ENCODE results near the gene TMEM154. TPM values are rescaled to one million over a fixed set of nuclear protein-coding genes. Genes with fewer than 3 reads are reported as not detected.

The TMEM154 gene
- total RNA-seq, 1 experiment from 2014 or later = 2.6 TPM

DNA sequence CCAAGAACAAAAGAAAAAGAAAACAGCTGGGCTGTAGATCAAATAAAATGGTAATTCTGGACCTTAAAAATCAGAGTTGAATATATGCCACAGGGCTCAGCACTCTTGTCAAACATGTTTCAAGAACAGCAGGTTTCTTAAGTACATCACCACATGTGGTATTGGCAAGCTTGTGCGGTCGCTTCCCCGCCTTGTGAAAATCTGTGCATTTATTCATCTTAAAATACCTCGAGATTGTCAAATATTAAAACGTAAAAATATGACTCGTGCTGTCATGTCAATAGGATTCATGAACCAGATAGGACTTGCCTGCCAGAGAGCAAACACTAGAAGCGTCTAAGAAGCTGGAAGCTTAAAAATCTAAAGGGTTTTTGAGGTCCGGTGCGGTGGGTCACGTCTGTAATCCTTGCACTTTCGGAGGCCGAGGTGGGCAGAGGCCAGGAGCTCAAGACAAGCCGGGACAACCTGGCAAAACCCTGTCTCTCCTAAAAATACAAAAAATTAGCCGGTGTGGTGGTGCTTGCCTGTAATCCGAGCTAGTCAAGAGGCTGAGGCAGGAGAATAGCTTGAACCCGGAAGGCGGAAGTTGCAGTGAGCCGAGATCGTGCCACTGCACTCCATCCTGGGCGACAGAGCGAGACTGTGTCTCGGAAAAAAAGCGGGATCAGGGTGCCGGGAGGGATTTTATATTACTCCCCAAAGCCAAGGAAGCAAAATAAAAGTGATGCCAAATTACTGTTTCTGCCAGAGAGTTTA is 40.2 kb upstream of the TMEM154 start:
- Histone ChIP-seq H3K9me3 (ENCODE audit: low read depth, low read length, poor library complexity, severe bottlenecking) (no peaks in the 10 kb centered on the region), H3K27me3 (replicated peaks; ENCODE audit: insufficient read depth, low read depth, low read length, poor library complexity) (no peaks in the 10 kb centered on the region), H3K36me3 (ENCODE audit: insufficient read depth, low read length, poor library complexity, severe bottlenecking) (no peaks in the 10 kb centered on the region), H3K27ac (ENCODE audit: low read depth, low read length, poor library complexity, severe bottlenecking) (no peak overlapping the region), H3K4me1 (ENCODE audit: insufficient read depth, low read length, poor library complexity, severe bottlenecking) (no peaks in the 10 kb centered on the region), H3K4me3 (ENCODE audit: low read depth, low read length, poor library complexity, severe bottlenecking) (peak overlapping the region; percentile 29)
- CTCF ChIA-PET = no interaction called here
- BruUV-seq (replicated peaks) = no TSS peak
- POLR2A ChIA-PET (ENCODE audit: low non-redundant PET) = interaction anchor here (0.6 kb wide), 1 partner anchor 1579 kb away, joined by 3 read pairs; no protein-coding TSS in a partner anchor
- TF ChIP-seq, protein P1, sequence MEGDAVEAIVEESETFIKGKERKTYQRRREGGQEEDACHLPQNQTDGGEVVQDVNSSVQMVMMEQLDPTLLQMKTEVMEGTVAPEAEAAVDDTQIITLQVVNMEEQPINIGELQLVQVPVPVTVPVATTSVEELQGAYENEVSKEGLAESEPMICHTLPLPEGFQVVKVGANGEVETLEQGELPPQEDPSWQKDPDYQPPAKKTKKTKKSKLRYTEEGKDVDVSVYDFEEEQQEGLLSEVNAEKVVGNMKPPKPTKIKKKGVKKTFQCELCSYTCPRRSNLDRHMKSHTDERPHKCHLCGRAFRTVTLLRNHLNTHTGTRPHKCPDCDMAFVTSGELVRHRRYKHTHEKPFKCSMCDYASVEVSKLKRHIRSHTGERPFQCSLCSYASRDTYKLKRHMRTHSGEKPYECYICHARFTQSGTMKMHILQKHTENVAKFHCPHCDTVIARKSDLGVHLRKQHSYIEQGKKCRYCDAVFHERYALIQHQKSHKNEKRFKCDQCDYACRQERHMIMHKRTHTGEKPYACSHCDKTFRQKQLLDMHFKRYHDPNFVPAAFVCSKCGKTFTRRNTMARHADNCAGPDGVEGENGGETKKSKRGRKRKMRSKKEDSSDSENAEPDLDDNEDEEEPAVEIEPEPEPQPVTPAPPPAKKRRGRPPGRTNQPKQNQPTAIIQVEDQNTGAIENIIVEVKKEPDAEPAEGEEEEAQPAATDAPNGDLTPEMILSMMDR (conservative IDR thresholded peaks at IDR 0.05; ENCODE audit: low read depth, low read length) = no peak
- no peak for TF ChIP-seq EZH2 (IDR thresholded peaks at IDR 0.05; ENCODE audit: borderline replicate concordance, low read depth, low read length, poor library complexity, severe bottlenecking)
- intact Hi-C loops (cut with micrococcal nuclease; ENCODE audit: unreplicated experiment) = loop anchor here (5.0 kb wide), 1 partner anchor 258 kb away; no protein-coding TSS in a partner anchor
- peak; percentile 52 for DNase-seq (ENCODE audit: low spot score)

DNA sequence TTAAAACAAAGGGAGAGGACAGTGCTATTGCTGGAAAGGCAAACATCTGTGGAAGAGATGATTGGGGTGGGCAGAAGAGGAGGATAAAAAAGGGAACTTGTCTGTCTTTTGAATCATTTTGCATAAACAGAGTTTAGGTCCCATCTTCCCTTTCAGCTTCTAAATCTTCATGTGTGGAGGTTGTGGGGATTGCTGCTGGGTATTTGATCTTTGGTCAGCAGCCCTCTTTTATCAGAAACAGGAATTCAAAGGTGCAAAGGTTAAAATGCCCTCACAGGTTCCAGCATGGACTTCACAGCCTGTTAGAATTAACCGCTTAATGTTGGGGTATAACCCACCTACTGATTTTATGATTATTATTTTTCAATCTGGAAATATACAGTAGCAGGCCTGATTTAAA is 39.5 kb upstream of the TMEM154 start:
- Histone ChIP-seq H3K4me1 (ENCODE audit: insufficient read depth, low read length, poor library complexity, severe bottlenecking) (no peaks in the 10 kb centered on the region), H3K9me3 (ENCODE audit: low read depth, low read length, poor library complexity, severe bottlenecking) (no peaks in the 10 kb centered on the region), H3K27me3 (replicated peaks; ENCODE audit: insufficient read depth, low read depth, low read length, poor library complexity) (no peaks in the 10 kb centered on the region), H3K27ac (ENCODE audit: low read depth, low read length, poor library complexity, severe bottlenecking) (no peak overlapping the region), H3K36me3 (ENCODE audit: insufficient read depth, low read length, poor library complexity, severe bottlenecking) (no peaks in the 10 kb centered on the region), H3K4me3 (ENCODE audit: low read depth, low read length, poor library complexity, severe bottlenecking) (no peak overlapping the region)
- no TSS peak for BruUV-seq (replicated peaks)
- TF ChIP-seq EZH2 (IDR thresholded peaks at IDR 0.05; ENCODE audit: borderline replicate concordance, low read depth, low read length, poor library complexity, severe bottlenecking) = no peak
- TF ChIP-seq, protein P1 (conservative IDR thresholded peaks at IDR 0.05; ENCODE audit: low read depth, low read length) = no peak
- DNase-seq (ENCODE audit: low spot score) = no peak
- intact Hi-C loops (cut with micrococcal nuclease; ENCODE audit: unreplicated experiment) = no loop called here
- CTCF ChIA-PET = no interaction called here
- POLR2A ChIA-PET (ENCODE audit: low non-redundant PET) = no interaction called here

DNA sequence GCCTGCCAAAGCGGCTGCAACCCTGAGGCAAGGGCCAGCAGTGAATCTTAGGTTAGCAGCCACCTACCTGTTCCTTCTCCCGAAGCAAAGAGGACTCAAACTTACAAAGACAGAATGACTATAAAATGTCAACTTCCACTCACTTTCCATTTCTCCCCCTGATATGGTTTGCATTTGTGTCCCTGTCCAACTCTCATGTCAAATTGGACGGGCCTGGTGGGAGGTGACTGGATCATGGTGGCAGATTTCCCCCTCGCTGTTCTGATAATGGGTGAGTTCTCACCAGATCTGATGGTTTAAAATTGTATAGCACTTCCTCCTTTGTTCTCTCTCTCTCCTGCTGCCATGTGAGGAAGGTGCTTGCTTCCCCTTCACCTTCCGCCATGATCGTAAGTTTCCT is 35.3 kb upstream of the TMEM154 start:
- intact Hi-C loops (cut with micrococcal nuclease; ENCODE audit: unreplicated experiment) = no loop called here
- no TSS peak for BruUV-seq (replicated peaks)
- no peak overlapping the region for H3K4me3 ChIP-seq (ENCODE audit: low read depth, low read length, poor library complexity, severe bottlenecking)
- peaks cover 4% of the 10 kb centered on the region for H3K4me1 ChIP-seq (ENCODE audit: insufficient read depth, low read length, poor library complexity, severe bottlenecking)
- no peaks in the 10 kb centered on the region for H3K27me3 ChIP-seq (replicated peaks; ENCODE audit: insufficient read depth, low read depth, low read length, poor library complexity)
- ChIA-PET POLR2A (ENCODE audit: low non-redundant PET) (no interaction called here), CTCF (no interaction called here)
- TF ChIP-seq, protein P1 (conservative IDR thresholded peaks at IDR 0.05; ENCODE audit: low read depth, low read length) = no peak
- TF ChIP-seq EZH2 (IDR thresholded peaks at IDR 0.05; ENCODE audit: borderline replicate concordance, low read depth, low read length, poor library complexity, severe bottlenecking) = no peak
- no peak overlapping the region for H3K27ac ChIP-seq (ENCODE audit: low read depth, low read length, poor library complexity, severe bottlenecking)
- H3K36me3 ChIP-seq (ENCODE audit: insufficient read depth, low read length, poor library complexity, severe bottlenecking) = no peaks in the 10 kb centered on the region
- DNase-seq (ENCODE audit: low spot score) = no peak
- H3K9me3 ChIP-seq (ENCODE audit: low read depth, low read length, poor library complexity, severe bottlenecking) = no peaks in the 10 kb centered on the region

Measured in A673 (cell line).